Putamen (tissue), 1 donor: Measurements from ENCODE around the gene LSMEM2.
A peak's percentile ranks its signal among the peaks of the same experiment; 100 is the strongest.
"Not testable (repeated sequence)": the region's sequence is repeated elsewhere in the genome, so short reads cannot be mapped to it uniquely, and the experiment has no call there.

ENCODE experiments used
- DNase-seq: peaks from one replicate; pipeline ENCODE4 v3.0.0-alpha.2; 2016; ENCODE audit warnings: low spot score

LSMEM2 gene

DNA sequence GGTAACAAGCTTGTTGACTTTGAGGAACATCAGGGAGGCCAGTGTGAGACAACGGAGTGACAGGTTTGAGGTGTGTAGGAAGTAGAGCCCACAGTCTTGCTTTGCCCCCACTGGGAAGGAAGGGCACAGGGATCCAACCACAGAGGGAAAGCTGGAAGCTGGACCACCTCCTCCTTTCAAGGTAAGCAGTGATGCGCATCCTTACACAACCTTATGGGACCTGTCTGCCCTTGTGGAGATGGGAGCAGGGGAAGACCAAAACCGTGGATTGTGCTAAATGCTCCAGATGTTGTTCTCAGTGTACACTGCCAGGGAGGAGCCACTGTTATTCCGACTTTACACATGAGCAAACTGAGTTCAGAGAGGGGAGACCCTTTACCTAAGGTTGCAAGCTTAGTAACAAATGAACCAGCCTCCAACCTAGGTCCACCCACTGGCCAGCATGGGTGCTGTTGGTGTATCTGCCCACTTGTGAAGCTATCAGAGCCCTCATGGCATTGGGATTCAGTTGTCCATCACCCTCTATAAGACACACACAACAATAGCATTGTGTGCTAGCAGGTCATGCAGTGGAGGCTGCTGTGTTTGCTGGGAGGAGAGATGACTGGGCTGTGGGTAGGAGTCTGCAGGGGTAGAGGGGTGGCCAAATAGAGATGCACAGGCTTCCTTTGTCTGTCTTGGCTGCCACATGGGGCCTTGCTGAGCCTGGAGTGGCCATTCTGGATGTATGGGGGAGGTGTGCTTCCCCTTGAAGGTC is 586 bp upstream of the LSMEM2 start:
- DNase-seq, result peak; percentile 74

DNA sequence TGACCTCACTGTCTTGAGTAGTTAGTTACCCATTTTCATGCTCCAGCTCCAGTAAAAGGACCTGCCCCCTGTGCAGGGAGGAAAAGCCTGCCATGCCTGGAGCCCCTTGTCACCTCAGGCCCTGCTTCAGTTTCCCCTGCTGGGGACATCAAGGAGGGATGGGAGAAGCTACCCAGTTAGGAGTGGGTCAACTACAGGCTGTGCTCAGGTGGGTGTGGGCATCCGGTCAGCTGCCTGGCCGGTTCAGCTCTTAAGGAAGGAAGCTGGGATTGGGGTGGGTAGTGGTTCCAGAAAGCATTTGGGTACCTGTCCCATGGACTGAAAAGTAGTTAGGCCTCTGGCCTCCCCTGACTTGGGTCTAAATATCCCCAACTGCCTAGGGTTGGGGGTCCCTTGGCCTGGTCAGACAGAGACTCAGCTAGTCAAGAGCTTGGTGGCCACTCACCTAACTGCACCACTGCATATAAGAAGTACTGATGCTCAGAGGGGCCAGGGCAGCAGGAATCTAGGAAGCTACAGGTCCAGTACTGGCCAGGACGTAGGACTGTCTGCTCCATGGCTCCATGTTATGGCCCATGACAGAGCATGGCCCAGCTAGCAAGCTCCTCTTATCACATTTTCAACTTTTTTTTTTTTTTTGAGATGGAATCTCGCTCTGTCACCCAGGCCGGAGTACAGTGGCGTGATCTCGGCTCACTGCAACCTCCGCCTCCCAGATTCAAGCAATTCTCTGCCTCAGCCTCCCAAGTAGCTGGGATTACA is 549 bp downstream of the LSMEM2 start:
- no peak for DNase-seq

DNA sequence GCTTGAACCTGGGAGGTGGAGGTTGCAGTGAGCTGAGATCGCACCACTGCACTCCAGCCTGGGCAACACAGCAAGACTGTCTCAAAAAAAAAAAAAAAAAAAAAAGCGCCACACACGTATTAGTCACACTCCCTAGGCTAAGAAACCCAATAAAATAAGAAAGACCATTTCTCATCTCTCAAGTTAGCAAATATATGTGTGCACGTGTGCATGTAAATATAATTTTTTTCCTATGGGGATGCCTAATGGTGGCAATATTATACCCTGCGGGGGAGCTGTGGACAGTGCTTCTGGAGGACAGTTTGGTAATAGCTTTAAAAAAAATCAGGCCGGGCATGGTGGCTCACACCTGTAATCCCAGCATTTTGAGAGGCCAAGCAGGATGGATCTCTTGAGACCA is 5.2 kb downstream of the LSMEM2 start:
- DNase-seq, result not testable (repeated sequence)

DNA sequence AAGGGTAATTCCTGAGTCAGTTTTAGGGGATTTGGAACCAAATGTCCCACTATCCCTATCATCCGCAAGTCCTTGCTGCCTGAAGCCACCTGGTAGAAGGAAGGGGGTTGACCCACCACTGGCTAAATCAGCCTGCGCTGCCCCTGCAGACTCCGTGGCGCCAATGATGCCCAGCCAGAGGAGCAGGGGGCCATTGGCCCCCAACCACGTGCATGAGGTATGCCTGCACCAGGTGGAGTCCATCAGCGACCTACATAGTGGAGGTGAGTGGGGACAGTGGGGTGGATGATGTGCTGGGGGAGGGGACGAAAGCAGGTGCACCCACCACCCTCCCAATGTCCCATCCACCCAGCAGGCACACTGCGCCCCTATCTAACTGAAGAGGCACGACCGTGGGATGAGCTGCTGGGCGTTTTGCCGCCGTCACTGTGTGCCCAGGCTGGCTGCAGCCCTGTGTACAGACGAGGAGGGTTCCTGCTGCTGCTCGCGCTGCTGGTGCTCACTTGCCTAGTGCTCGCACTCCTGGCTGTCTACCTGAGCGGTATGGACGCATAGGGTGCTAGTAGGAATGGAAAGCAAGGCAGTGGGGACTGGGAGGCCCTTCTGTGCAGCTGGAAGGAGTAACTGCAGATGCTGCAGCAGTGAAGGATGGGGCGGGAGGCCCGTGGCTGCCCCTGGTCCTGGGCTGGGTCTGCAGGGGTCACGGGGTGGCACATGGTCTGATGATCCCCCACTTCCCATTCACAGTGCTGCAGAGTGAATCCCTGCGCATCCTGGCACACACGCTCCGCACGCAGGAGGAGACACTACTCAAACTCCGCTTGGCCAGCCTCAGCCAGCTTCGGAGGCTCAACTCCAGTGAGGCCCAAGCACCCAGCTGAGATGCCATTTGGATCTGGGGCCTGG is 7.7 kb downstream of the LSMEM2 start:
- DNase-seq, result no peak

- no peak for DNase-seq
Observed at GRCh38 chr3:50287262-50287661, 8.4 kb downstream of the LSMEM2 start.

DNA sequence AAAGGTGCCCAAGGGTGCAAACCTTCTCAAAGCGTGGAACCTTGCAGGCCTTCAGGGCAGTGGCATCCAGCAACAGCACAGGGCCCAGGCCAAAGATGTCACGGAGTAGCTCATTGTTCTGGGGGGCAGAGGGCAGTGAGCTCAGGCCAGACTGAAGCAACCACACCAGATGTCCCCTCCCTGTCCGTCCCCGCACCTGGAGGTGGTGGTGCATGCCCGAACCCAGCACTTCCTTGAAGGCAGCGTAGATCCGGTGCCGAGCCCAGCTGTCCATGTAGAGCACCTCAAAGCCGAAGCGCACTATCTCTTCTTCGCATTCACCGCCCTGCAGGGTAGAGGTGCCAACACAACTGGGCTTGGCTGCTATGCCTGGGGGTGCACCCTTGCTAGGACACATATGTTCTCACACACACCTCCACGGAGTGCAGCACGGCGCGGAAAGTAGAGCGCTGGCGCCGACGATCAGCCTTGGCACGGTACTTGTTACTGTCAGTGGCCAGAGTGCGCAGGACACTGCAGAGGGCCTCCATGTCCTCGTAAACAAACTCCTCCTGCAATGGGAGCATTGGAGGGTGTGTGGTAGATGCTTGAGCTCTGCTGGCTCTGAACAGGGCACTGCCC is 9.6 kb downstream of the LSMEM2 start:
- DNase-seq, result no peak

- DNase-seq, result no peak
Observed at GRCh38 chr3:50289130-50289529, 10.2 kb downstream of the LSMEM2 start.

- DNase-seq, result no peak
Observed at GRCh38 chr3:50290161-50290641, 11.3 kb downstream of the LSMEM2 start.

DNA sequence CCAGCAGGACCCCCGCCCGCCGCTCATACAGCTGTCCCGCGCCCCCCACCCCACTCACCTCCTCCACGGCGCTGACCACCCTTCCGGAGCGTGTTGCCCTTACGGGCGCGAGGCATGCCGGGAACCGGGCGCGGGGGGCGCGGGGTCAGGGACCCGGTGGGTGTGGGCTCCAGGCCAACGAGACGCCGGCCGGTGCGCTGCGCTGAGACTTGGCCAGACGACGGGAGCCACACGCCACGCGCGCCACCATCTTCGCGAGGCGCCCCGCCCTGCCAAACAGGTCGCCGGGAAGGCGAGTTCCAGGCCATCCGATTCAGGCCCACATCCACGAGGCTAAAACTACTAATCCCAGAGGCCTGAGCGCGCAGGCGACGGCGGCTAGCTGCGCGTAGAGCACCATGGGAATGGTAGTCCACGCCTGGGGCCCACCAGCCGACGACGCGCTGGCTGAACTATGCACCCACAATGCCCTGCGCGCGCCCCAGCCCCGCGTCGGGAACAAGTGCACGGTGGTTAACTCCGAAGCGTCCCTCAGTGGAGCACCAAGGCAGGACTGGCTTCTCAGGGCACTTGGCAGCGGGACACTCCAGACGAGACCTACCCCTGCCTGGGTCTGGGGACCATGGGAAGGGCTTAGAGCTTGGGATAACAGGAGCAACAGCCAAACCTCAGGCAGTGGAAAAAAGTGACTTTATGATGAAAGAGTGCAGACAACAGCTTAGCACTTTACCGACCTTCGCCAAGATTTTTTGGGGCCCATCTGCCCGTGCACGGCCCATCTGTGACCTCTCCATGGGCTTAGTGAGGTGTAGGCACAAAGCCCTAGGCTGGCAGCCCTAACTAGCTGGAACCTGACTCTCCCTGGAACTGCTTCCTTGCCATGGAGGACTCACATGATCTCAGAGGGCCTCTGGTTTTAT is 13.5 kb downstream of the LSMEM2 start, which contains the start of gene IFRD2:
Gene IFRD2 (minus strand): TSS at position 271 of the 920 bp plus-strand sequence. CDS start 155 bp downstream, at position 116.
- DNase-seq, result peak; percentile 98

- DNase-seq, result no peak
Observed at GRCh38 chr3:50293079-50293801, 14.4 kb downstream of the LSMEM2 start.

DNA sequence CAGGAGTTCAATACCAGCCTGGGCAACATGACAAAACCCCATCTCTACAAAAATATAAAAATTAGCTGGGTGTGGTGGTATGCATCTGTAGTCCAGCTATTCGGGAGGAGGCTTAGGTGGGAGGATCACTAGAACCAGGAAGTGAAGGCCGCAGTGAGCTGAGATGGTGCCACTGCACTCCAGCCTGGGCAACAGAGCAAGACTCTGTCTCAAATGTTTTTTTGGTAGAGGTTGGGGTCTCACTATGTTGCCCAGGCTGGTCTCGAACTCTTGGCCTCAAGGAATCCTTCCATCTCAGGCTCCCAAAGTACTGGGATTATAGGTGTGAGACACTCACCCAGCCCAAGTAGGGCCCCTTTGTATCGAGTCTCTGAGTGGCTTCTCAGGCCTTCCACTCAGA is 15.2 kb downstream of the LSMEM2 start:
- no peak for DNase-seq

GRCh38 chr3:50294492-50295403 is 15.9 kb downstream of the LSMEM2 start:
- no peak for DNase-seq

DNA sequence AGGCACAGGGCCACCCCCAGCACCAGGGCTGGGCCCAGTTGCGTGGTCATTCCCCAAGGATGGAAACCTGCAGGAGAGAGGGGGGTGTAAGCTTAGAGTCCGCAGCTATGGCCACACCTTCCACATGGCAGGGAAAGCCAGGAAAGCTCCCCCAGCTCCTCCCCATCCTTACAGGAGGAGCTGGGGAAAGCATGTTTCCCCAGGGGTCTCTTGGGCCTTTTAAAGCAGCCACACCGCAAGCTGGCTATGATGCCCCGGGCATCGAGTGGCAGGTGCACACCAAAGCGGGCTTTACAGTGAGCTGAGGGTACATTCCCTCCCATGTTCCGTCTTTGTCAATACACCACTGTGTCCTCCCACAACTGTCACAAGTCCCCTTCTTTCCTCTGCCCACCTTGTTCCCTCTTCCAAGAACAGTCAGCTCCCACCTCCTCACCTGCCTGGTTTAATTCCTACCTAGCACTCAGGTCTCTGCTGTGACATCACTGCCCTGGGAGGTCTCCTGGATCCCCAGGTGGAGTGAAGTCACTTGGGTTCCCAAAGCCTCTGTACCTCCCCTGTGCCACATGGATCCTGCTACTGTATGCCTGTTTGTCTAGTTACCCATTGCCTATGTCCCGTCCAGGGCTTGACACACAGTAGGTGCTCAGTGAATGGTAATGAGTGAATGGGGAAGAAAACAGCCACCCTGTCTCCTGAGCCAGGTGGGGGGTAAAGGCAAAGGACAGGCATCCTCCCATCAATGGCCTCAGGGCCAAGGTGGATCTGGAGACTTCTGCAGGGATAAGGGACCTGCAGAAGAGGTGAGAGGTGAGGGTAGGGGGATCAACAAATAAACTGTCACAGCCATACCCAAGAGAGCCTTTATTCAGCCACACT is 16.9 kb downstream of the LSMEM2 start:
- no peak for DNase-seq

DNA sequence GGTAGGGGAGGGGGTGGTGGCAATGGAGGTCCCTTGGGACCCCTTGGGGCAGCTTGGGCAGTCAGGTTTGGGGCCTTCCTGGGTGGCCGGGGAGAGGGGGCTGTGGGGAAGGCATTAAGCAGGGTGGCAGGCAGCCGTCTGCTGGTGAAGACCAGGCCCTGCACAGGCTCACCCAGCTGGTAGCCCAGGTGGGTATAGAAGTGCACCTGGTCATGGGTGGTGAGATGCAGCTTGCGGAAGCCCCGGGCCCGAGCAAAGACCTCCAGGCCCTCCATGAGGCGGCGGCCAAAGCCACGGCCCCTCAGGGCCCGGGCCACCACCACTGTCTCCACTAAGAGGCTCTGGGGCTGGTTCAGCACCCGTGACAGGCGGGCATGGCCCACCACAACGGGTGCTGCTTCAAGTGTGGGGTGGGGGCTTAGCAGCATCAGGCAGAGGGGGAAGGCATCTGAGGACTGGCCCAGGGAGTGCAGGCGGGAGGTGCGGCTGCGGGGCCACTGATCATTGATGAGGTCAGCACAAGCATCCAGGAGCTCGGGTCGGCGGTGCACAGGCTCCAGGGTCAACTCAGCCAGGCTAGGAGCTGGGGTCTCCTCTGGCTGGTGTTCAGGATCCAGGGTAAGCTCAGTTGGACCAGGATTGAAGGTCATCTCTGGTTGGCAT is 18.0 kb downstream of the LSMEM2 start:
- DNase-seq, result no peak

DNA sequence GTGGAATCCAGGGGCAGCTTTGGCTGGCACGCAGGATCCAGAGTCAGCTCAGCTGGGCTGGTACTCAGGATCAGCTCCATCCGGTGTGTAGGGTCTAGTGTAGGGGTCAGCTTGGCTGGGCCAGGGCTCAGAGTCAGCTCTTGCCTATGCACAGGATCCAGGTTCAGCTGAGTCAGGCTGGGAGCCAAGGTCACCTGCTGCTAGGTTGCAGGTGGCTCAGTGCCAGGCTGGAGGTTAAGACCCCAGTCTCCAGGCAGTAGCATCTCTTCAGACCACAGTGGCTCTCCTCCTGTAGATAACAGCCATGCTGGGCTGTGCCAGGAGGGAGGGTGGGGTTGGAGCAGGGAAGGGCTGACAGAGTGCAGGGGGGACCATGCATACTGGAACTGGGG is 18.5 kb downstream of the LSMEM2 start:
- no peak for DNase-seq

DNA sequence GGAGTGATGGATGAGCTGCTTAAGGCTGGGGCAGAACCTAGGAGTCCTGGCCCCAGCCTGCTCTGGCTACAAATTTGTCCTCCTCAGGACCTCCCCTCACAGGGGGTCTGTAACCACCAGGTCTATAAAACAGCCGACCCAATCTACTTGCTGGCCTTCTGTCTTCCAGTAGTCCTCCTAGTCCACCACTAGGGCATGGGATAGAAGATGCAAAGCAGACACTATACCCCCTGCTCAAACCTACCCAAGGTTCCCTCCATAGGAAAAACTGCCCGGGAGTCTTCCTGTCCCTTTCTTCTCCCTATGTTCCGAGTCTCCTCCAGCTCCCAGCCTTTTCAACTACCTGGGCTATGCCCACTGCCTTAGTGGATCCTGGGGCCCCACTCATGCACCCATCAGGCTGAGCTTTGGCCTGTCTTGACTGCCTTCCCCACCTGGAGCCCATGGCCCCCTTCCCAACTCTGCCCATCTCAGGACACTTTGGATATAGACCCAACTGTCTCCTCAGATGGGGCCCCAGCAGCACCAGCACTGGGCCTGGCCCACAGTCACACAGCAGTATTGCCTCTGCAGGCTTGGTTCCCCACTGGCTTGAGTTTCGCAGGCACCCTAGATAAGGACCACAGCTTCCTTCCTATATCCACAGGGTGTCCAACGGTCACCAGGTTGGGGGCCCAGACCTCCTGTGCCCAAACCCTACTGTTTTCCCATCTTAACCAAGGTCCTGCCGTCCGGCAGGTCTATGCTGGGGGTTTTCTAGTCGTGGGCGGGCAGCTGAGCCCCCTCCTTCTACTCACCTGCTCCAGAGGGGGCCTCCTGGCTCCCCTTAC is 19.2 kb downstream of the LSMEM2 start:
- no peak for DNase-seq
